Measurements from ENCODE around the gene ANO10.

The ANO10 gene

GRCh38 chr3:43389388-43390254 is 232.2 kb downstream of the ANO10 start:
- peaks cover 8% of the 10 kb centered on the region for H3K36me3 Mint-ChIP-seq
- H3K9me3 Mint-ChIP-seq: peaks cover 5% of the 10 kb centered on the region
- no peaks in the 10 kb centered on the region for H3K27me3 Mint-ChIP-seq
- H3K4me3 Mint-ChIP-seq: peak overlapping the region; percentile 2
- peak; percentile 75 for ATAC-seq
- H3K4me1 Mint-ChIP-seq: peaks cover 25% of the 10 kb centered on the region
- peak overlapping the region; percentile 64 for H3K27ac Mint-ChIP-seq

GRCh38 chr3:43388915-43389314 is 232.9 kb downstream of the ANO10 start:
- peaks cover 13% of the 10 kb centered on the region for H3K36me3 Mint-ChIP-seq
- H3K4me1 Mint-ChIP-seq: peaks cover 18% of the 10 kb centered on the region
- peaks cover 9% of the 10 kb centered on the region for H3K9me3 Mint-ChIP-seq
- no peak overlapping the region for H3K4me3 Mint-ChIP-seq
- ATAC-seq: no peak
- H3K27me3 Mint-ChIP-seq: no peaks in the 10 kb centered on the region
- no peak overlapping the region for H3K27ac Mint-ChIP-seq

GRCh38 chr3:43388175-43388574 is 233.6 kb downstream of the ANO10 start:
- H3K27ac Mint-ChIP-seq: no peak overlapping the region
- H3K9me3 Mint-ChIP-seq: peaks cover 9% of the 10 kb centered on the region
- no peak for ATAC-seq
- peaks cover 13% of the 10 kb centered on the region for H3K36me3 Mint-ChIP-seq
- no peaks in the 10 kb centered on the region for H3K27me3 Mint-ChIP-seq
- H3K4me3 Mint-ChIP-seq: no peak overlapping the region
- H3K4me1 Mint-ChIP-seq: peaks cover 17% of the 10 kb centered on the region

GRCh38 chr3:43379343-43379742 is 242.5 kb downstream of the ANO10 start:
- H3K4me1 Mint-ChIP-seq: no peaks in the 10 kb centered on the region
- H3K27me3 Mint-ChIP-seq: peaks cover 12% of the 10 kb centered on the region
- no peak overlapping the region for H3K4me3 Mint-ChIP-seq
- peaks cover 4% of the 10 kb centered on the region for H3K9me3 Mint-ChIP-seq
- no peak overlapping the region for H3K27ac Mint-ChIP-seq
- no peak for ATAC-seq
- peaks cover 3% of the 10 kb centered on the region for H3K36me3 Mint-ChIP-seq

- H3K36me3 Mint-ChIP-seq: no peaks in the 10 kb centered on the region
- ATAC-seq: no peak
- no peak overlapping the region for H3K4me3 Mint-ChIP-seq
- H3K9me3 Mint-ChIP-seq: peaks cover 3% of the 10 kb centered on the region
- H3K27ac Mint-ChIP-seq: no peak overlapping the region
- peaks cover 12% of the 10 kb centered on the region for H3K27me3 Mint-ChIP-seq
- no peaks in the 10 kb centered on the region for H3K4me1 Mint-ChIP-seq
Measured at GRCh38 chr3:43378066-43378935, 243.5 kb downstream of the ANO10 start.

- Mint-ChIP-seq H3K4me3 (no peak overlapping the region), H3K36me3 (no peaks in the 10 kb centered on the region), H3K27ac (no peak overlapping the region), H3K4me1 (no peaks in the 10 kb centered on the region), H3K27me3 (no peaks in the 10 kb centered on the region), H3K9me3 (no peaks in the 10 kb centered on the region)
- no peak for ATAC-seq
Measured at GRCh38 chr3:43373560-43373928, 248.3 kb downstream of the ANO10 start.

- no peak overlapping the region for H3K4me3 Mint-ChIP-seq
- no peaks in the 10 kb centered on the region for H3K27me3 Mint-ChIP-seq
- H3K36me3 Mint-ChIP-seq: no peaks in the 10 kb centered on the region
- H3K27ac Mint-ChIP-seq: no peak overlapping the region
- no peaks in the 10 kb centered on the region for H3K9me3 Mint-ChIP-seq
- ATAC-seq: no peak
- no peaks in the 10 kb centered on the region for H3K4me1 Mint-ChIP-seq
Measured at GRCh38 chr3:43372809-43373559, 248.8 kb downstream of the ANO10 start.

- Mint-ChIP-seq H3K9me3 (no peaks in the 10 kb centered on the region), H3K27me3 (no peaks in the 10 kb centered on the region), H3K36me3 (no peaks in the 10 kb centered on the region), H3K4me1 (no peaks in the 10 kb centered on the region), H3K27ac (no peak overlapping the region), H3K4me3 (no peak overlapping the region)
- ATAC-seq: no peak
Measured at GRCh38 chr3:43372007-43372740, 249.6 kb downstream of the ANO10 start.

- Mint-ChIP-seq H3K27me3 (no peaks in the 10 kb centered on the region), H3K4me3 (no peak overlapping the region)
Measured at GRCh38 chr3:43371494-43371893, 250.3 kb downstream of the ANO10 start.

GRCh38 chr3:43370293-43370980 is 251.4 kb downstream of the ANO10 start:
- Mint-ChIP-seq H3K4me3 (no peak overlapping the region), H3K4me1 (no peaks in the 10 kb centered on the region), H3K9me3 (no peaks in the 10 kb centered on the region), H3K27me3 (no peaks in the 10 kb centered on the region), H3K27ac (no peak overlapping the region), H3K36me3 (peaks cover 9% of the 10 kb centered on the region)
- no peak for ATAC-seq

More at GRCh38 chr3:43371494-43371893, 250.3 kb downstream of the ANO10 start:
- Mint-ChIP-seq H3K36me3 (no peaks in the 10 kb centered on the region), H3K27ac (no peak overlapping the region), H3K4me1 (no peaks in the 10 kb centered on the region), H3K9me3 (no peaks in the 10 kb centered on the region)
- no peak for ATAC-seq

GRCh38 chr3:43369404-43370292 is 252.2 kb downstream of the ANO10 start:
- H3K36me3 Mint-ChIP-seq: peaks cover 15% of the 10 kb centered on the region
- H3K4me3 Mint-ChIP-seq: no peak overlapping the region
- no peaks in the 10 kb centered on the region for H3K4me1 Mint-ChIP-seq
- H3K27me3 Mint-ChIP-seq: no peaks in the 10 kb centered on the region
- no peak for ATAC-seq
- H3K27ac Mint-ChIP-seq: no peak overlapping the region
- no peaks in the 10 kb centered on the region for H3K9me3 Mint-ChIP-seq

GRCh38 chr3:43366885-43367284 is 254.9 kb downstream of the ANO10 start:
- no peak overlapping the region for H3K27ac Mint-ChIP-seq
- no peak overlapping the region for H3K4me3 Mint-ChIP-seq
- no peaks in the 10 kb centered on the region for H3K27me3 Mint-ChIP-seq
- ATAC-seq: no peak
- H3K36me3 Mint-ChIP-seq: peaks cover 15% of the 10 kb centered on the region
- H3K4me1 Mint-ChIP-seq: no peaks in the 10 kb centered on the region
- H3K9me3 Mint-ChIP-seq: no peaks in the 10 kb centered on the region

- Mint-ChIP-seq H3K27me3 (no peaks in the 10 kb centered on the region), H3K27ac (no peak overlapping the region)
- ATAC-seq: no peak
Measured at GRCh38 chr3:43366481-43366880, 255.3 kb downstream of the ANO10 start.

More at GRCh38 chr3:43366481-43366880, 255.3 kb downstream of the ANO10 start:
- Mint-ChIP-seq H3K9me3 (no peaks in the 10 kb centered on the region), H3K36me3 (peaks cover 15% of the 10 kb centered on the region), H3K4me3 (no peak overlapping the region), H3K4me1 (no peaks in the 10 kb centered on the region)

Data from stimulated activated memory B cell treated with anti-CD40 and anti-IgM and Interleukin-4, amounts not matched to agents 10 μg/mL and 1 μg/mL and 100 μg/mL, for 72 hours (primary cell).